ENCODE measurements around the gene IPO9.
"Not testable (repeated sequence)": the region's sequence is repeated elsewhere in the genome, so short reads cannot be mapped to it uniquely, and the experiment has no call there.

IPO9 gene

GRCh38 chr1:201849372-201850052, 20.6 kb downstream of the IPO9 start:
- no peak for DNase-seq

- DNase-seq, result no peak
These were observed 21.1 kb downstream of the IPO9 start for GRCh38 chr1:201850053-201850397.

- DNase-seq, result no peak
These were observed 23.0 kb downstream of the IPO9 start for GRCh38 chr1:201851949-201852348.

GRCh38 chr1:201856722-201857121, 27.8 kb downstream of the IPO9 start:
- not testable (repeated sequence) for DNase-seq

- DNase-seq, result no peak
These were observed 30.5 kb downstream of the IPO9 start for GRCh38 chr1:201859424-201859823.

- DNase-seq, result no peak
These were observed 32.5 kb downstream of the IPO9 start for GRCh38 chr1:201861448-201861847.

GRCh38 chr1:201870397-201870796, 41.4 kb downstream of the IPO9 start:
- no peak for DNase-seq

GRCh38 chr1:201874672-201875071, 45.7 kb downstream of the IPO9 start:
- no peak for DNase-seq

- DNase-seq, result peak in 1 of 2 experiments; percentile 19
These were observed 47.3 kb downstream of the IPO9 start for GRCh38 chr1:201876148-201876818.

GRCh38 chr1:201877877-201878401, 49.0 kb downstream of the IPO9 start:
- peak in 1 of 2 experiments; percentile 38 for DNase-seq

- DNase-seq, result no peak
These were observed 52.1 kb downstream of the IPO9 start for GRCh38 chr1:201880928-201881571.

- no peak for DNase-seq
These were observed 52.7 kb downstream of the IPO9 start for GRCh38 chr1:201881617-201882016.

GRCh38 chr1:201882665-201883132, 53.7 kb downstream of the IPO9 start:
- no peak for DNase-seq

GRCh38 chr1:201883266-201883665, 54.3 kb downstream of the IPO9 start:
- no peak for DNase-seq

GRCh38 chr1:201883786-201884185, 54.8 kb downstream of the IPO9 start:
- DNase-seq, result no peak

- peak in 1 of 2 experiments; percentile 18 for DNase-seq
These were observed 55.5 kb downstream of the IPO9 start for GRCh38 chr1:201884425-201884824.

- no peak for DNase-seq
These were observed 56.6 kb downstream of the IPO9 start for GRCh38 chr1:201885531-201886075.

GRCh38 chr1:201886103-201886885, 57.3 kb downstream of the IPO9 start:
- DNase-seq, result no peak

GRCh38 chr1:201887116-201887866, 58.3 kb downstream of the IPO9 start:
- DNase-seq, result no peak

GRCh38 chr1:201888282-201889089, 59.5 kb downstream of the IPO9 start, which contains the start of gene SHISA4:
SHISA4 (plus strand) TSS chr1:201888898; CDS start chr1:201888995, 97 bp downstream.
- DNase-seq, result peak in 1 of 2 experiments; percentile 37
